ENCODE measurements around the gene WASHC2A.
"Not testable (repeated sequence)": the region's sequence is repeated elsewhere in the genome, so short reads cannot be mapped to it uniquely, and the experiment has no call there.

WASHC2A gene

GRCh38 chr10:50067546-50068351, at the start of gene WASHC2A:
Gene WASHC2A (plus strand): TSS chr10:50067954. CDS start chr10:50068006, 52 bp downstream.
- H3K4me3 ChIP-seq (ENCODE audit: low read length) = peak within 1 kb of the TSS; percentile 60
- not testable (repeated sequence) for DNase-seq (ENCODE audit: low read depth)

GRCh38 chr10:50019279-50019678, 48.5 kb upstream of the WASHC2A start:
- not testable (repeated sequence) for H3K4me3 ChIP-seq (ENCODE audit: low read length); DNase-seq (ENCODE audit: low read depth)

- not testable (repeated sequence) for DNase-seq (ENCODE audit: low read depth); H3K4me3 ChIP-seq (ENCODE audit: low read length)
Observed at GRCh38 chr10:50020451-50021024, 47.2 kb upstream of the WASHC2A start.

GRCh38 chr10:50021646-50022045, 46.1 kb upstream of the WASHC2A start:
- DNase-seq (ENCODE audit: low read depth) = no peak
- no peak for TF ChIP-seq CTCF (conservative IDR thresholded peaks at IDR 0.05; ENCODE audit: low read depth, low read length)
- no peak overlapping the region for H3K4me3 ChIP-seq (ENCODE audit: low read length)

GRCh38 chr10:50024716-50025383, 42.9 kb upstream of the WASHC2A start:
- not testable (repeated sequence) for DNase-seq (ENCODE audit: low read depth); H3K4me3 ChIP-seq (ENCODE audit: low read length)

- no peak overlapping the region for H3K4me3 ChIP-seq (ENCODE audit: low read length)
- no peak for TF ChIP-seq CTCF (conservative IDR thresholded peaks at IDR 0.05; ENCODE audit: low read depth, low read length)
- no peak for DNase-seq (ENCODE audit: low read depth)
Observed at GRCh38 chr10:50025627-50026026, 42.1 kb upstream of the WASHC2A start.

GRCh38 chr10:50027195-50027594, 40.6 kb upstream of the WASHC2A start:
- DNase-seq (ENCODE audit: low read depth) = no peak
- no peak overlapping the region for H3K4me3 ChIP-seq (ENCODE audit: low read length)
- TF ChIP-seq CTCF (conservative IDR thresholded peaks at IDR 0.05; ENCODE audit: low read depth, low read length) = no peak

GRCh38 chr10:50033481-50033880, 34.3 kb upstream of the WASHC2A start:
- no peak for TF ChIP-seq CTCF (conservative IDR thresholded peaks at IDR 0.05; ENCODE audit: low read depth, low read length)
- H3K4me3 ChIP-seq (ENCODE audit: low read length) = no peak overlapping the region
- DNase-seq (ENCODE audit: low read depth) = no peak

- DNase-seq (ENCODE audit: low read depth); H3K4me3 ChIP-seq (ENCODE audit: low read length): not testable (repeated sequence)
Observed at GRCh38 chr10:50035337-50035736, 32.4 kb upstream of the WASHC2A start.

Measured in retinal pigment epithelial cell (primary cell).